ENCODE data around the gene GALNT2.

DNA sequence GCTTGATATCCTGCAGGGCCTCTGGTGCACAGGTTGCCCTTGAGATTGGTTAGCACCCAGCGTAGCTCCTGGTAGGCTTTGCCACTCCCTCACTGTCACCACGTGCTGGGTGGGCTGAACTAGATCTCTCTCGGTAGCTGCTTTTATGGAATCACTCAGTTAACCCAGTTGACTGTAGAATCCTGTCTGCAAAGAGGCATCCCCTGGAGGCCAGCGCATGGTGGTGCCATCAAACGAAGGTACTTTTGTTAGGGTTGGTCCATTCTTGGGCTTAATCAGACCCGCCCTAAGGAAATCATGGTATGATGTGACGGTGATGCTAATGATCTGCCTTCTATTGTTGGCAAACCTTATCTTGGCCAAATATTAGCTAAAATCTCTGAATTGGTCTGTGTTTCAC, 153.4 kb downstream of the GALNT2 start:
- TF ChIP-seq, protein P1, sequence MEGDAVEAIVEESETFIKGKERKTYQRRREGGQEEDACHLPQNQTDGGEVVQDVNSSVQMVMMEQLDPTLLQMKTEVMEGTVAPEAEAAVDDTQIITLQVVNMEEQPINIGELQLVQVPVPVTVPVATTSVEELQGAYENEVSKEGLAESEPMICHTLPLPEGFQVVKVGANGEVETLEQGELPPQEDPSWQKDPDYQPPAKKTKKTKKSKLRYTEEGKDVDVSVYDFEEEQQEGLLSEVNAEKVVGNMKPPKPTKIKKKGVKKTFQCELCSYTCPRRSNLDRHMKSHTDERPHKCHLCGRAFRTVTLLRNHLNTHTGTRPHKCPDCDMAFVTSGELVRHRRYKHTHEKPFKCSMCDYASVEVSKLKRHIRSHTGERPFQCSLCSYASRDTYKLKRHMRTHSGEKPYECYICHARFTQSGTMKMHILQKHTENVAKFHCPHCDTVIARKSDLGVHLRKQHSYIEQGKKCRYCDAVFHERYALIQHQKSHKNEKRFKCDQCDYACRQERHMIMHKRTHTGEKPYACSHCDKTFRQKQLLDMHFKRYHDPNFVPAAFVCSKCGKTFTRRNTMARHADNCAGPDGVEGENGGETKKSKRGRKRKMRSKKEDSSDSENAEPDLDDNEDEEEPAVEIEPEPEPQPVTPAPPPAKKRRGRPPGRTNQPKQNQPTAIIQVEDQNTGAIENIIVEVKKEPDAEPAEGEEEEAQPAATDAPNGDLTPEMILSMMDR (IDR thresholded peaks at IDR 0.05; ENCODE audit: insufficient read depth, low read length) = no peak
- TF ChIP-seq POLR2AphosphoS5 (IDR thresholded peaks at IDR 0.05; ENCODE audit: low read depth) = no peak
- TF ChIP-seq, protein P2, sequence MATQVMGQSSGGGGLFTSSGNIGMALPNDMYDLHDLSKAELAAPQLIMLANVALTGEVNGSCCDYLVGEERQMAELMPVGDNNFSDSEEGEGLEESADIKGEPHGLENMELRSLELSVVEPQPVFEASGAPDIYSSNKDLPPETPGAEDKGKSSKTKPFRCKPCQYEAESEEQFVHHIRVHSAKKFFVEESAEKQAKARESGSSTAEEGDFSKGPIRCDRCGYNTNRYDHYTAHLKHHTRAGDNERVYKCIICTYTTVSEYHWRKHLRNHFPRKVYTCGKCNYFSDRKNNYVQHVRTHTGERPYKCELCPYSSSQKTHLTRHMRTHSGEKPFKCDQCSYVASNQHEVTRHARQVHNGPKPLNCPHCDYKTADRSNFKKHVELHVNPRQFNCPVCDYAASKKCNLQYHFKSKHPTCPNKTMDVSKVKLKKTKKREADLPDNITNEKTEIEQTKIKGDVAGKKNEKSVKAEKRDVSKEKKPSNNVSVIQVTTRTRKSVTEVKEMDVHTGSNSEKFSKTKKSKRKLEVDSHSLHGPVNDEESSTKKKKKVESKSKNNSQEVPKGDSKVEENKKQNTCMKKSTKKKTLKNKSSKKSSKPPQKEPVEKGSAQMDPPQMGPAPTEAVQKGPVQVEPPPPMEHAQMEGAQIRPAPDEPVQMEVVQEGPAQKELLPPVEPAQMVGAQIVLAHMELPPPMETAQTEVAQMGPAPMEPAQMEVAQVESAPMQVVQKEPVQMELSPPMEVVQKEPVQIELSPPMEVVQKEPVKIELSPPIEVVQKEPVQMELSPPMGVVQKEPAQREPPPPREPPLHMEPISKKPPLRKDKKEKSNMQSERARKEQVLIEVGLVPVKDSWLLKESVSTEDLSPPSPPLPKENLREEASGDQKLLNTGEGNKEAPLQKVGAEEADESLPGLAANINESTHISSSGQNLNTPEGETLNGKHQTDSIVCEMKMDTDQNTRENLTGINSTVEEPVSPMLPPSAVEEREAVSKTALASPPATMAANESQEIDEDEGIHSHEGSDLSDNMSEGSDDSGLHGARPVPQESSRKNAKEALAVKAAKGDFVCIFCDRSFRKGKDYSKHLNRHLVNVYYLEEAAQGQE (IDR thresholded peaks at IDR 0.05; ENCODE audit: insufficient replicate concordance, low read depth) = no peak
